ENCODE results near the gene TMEM201. TPM values are rescaled to one million over a fixed set of nuclear protein-coding genes. Genes with fewer than 3 reads are reported as not detected.

The TMEM201 gene
- total RNA-seq, 2 donors from 2014 or later, result 5.1 to 18.1 TPM

DNA sequence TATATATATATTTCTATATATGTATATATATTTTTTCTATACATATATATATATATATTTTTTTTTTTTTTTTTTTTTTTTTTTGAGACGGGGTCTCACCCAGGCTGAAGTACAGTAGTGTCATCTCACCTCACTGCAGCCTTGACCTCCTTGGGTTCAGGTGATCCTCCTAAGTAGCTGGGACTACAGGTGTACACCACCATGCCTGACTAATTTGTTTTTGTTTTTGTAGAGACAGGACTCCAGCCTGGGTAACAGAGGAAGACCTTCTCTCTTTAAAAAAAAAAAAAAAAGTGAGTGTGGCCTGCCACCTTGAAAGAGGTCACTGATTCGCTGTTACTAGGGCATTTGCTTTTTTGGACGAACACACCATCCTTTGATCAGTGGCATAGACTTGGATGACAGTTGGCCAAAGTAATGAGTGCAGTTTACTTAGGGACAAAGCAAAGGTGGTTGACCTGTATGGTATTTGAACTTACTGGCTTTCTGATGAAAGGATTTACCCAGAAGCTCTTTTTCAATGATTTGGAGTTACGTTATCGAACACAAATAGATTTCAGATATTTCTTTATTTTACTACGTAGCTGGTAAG lies 38.7 kb upstream of the TMEM201 start:
- H3K9ac ChIP-seq (ENCODE audit: low read depth in 2 of 2, low read length in 2 of 2), result no peak overlapping the region
- no peaks in the 10 kb centered on the region for H3K9me3 ChIP-seq
- DNase-seq, result no peak
- no peaks in the 10 kb centered on the region for H3K36me3 ChIP-seq
- intact Hi-C loops (cut with DNase I), result no loop called here
- no peak overlapping the region for H3K4me3 ChIP-seq
- H3K27ac ChIP-seq, result no peak overlapping the region
- H3K27me3 ChIP-seq, result no peaks in the 10 kb centered on the region
- TF ChIP-seq, protein P1, sequence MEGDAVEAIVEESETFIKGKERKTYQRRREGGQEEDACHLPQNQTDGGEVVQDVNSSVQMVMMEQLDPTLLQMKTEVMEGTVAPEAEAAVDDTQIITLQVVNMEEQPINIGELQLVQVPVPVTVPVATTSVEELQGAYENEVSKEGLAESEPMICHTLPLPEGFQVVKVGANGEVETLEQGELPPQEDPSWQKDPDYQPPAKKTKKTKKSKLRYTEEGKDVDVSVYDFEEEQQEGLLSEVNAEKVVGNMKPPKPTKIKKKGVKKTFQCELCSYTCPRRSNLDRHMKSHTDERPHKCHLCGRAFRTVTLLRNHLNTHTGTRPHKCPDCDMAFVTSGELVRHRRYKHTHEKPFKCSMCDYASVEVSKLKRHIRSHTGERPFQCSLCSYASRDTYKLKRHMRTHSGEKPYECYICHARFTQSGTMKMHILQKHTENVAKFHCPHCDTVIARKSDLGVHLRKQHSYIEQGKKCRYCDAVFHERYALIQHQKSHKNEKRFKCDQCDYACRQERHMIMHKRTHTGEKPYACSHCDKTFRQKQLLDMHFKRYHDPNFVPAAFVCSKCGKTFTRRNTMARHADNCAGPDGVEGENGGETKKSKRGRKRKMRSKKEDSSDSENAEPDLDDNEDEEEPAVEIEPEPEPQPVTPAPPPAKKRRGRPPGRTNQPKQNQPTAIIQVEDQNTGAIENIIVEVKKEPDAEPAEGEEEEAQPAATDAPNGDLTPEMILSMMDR (IDR thresholded peaks at IDR 0.05), result no peak
- no peaks in the 10 kb centered on the region for H3K4me1 ChIP-seq

DNA sequence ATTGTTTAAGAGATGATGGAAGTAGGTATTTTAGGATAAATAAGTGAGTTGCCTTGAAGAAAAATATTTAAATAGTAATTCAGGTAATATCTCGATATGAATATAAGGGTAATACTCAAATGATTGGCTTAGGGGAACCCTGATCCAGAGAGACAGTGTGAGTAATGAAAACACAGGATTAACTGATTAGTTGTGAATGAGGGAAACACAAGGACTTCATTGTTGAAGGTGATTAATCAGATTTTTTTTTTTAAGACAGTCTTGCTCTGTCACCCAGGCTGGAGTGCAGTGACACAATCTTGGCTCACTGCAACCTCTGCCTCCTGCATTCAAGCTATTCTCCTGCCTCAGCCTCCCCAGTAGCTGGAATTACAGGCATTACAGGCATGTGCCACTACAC lies 36.7 kb upstream of the TMEM201 start:
- TF ChIP-seq, protein P1 (IDR thresholded peaks at IDR 0.05), result no peak

DNA sequence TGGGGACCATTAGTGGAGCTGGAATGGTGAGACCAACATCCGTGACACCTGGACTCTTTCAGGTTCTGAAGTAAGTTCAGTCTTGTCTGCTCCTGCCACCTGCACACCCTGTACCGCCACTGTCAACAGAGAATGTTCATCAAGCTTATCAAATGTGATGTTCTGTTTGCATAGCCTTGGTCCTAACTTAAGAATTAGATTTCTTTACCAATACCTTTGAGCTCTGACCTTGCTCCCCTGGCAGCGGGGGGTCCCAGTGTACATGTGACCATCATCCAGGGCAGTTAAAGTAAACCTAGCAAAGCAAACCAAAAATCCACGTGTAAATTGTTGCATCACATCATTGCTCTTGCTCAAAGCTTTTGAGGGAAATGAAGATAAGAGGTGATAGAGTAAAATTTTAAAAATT lies 35.0 kb upstream of the TMEM201 start:
- Histone ChIP-seq H3K9me3 (no peaks in the 10 kb centered on the region), H3K4me1 (no peaks in the 10 kb centered on the region), H3K9ac (ENCODE audit: low read depth in 2 of 2, low read length in 2 of 2) (no peak overlapping the region), H3K27ac (no peak overlapping the region), H3K27me3 (no peaks in the 10 kb centered on the region), H3K4me3 (no peak overlapping the region), H3K36me3 (no peaks in the 10 kb centered on the region)
- intact Hi-C loops (cut with DNase I), result no loop called here
- TF ChIP-seq, protein P1 (IDR thresholded peaks at IDR 0.05), result no peak
- no peak for DNase-seq

More for the DNA sequence above, 36.7 kb upstream of the TMEM201 start:
- no peak overlapping the region for H3K4me3 ChIP-seq
- H3K9ac ChIP-seq (ENCODE audit: low read depth in 2 of 2, low read length in 2 of 2), result no peak overlapping the region
- intact Hi-C loops (cut with DNase I), result no loop called here
- H3K27ac ChIP-seq, result no peak overlapping the region
- H3K9me3 ChIP-seq, result no peaks in the 10 kb centered on the region
- no peaks in the 10 kb centered on the region for H3K36me3 ChIP-seq
- H3K4me1 ChIP-seq, result no peaks in the 10 kb centered on the region
- H3K27me3 ChIP-seq, result no peaks in the 10 kb centered on the region
- DNase-seq, result no peak

DNA sequence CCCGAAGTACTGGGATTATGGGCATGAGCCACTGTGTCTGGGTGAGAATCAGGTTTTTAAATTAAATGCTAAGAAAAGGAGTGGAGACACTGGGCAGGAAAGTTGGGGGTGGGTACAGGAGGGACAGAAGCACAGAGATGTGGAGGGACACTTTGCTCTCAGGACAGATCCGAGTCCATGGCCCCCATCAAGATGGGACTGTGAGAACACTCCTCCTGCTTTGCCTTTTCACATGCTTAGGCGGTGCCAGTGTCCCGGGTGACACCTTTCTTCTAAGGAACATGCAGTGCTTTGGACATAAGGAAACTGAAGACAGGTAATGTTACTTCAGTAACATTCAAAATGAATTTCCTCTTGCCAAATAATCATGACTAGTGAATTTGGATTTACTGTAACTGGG lies 32.8 kb upstream of the TMEM201 start:
- TF ChIP-seq, protein P1 (IDR thresholded peaks at IDR 0.05), result no peak
- no peaks in the 10 kb centered on the region for H3K27me3 ChIP-seq
- no peaks in the 10 kb centered on the region for H3K4me1 ChIP-seq
- H3K36me3 ChIP-seq, result no peaks in the 10 kb centered on the region
- intact Hi-C loops (cut with DNase I), result no loop called here
- H3K27ac ChIP-seq, result no peak overlapping the region
- DNase-seq, result no peak
- no peak overlapping the region for H3K4me3 ChIP-seq
- no peaks in the 10 kb centered on the region for H3K9me3 ChIP-seq
- no peak overlapping the region for H3K9ac ChIP-seq (ENCODE audit: low read depth in 2 of 2, low read length in 2 of 2)

DNA sequence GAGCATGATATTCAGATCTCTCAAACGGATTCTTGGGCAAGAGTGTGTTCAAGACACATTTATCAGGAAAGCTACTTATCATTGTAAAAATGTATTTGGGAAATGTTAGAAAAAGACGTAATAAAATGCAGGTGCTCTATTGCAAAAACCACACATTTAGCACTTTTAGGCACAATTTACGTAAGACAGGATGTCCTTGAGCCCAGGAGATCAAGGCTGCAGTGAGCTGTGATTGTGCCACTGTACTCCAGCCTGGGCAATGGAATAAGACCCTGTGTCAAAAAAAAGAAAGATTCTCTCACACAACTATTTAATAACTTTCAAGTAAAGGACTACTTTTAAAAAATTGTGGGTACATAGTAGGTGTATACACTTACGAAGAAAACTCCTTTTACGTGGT lies 31.1 kb upstream of the TMEM201 start:
- H3K27ac ChIP-seq, result no peak overlapping the region
- no peak overlapping the region for H3K4me3 ChIP-seq
- DNase-seq, result no peak
- no peaks in the 10 kb centered on the region for H3K27me3 ChIP-seq
- intact Hi-C loops (cut with DNase I), result no loop called here
- no peaks in the 10 kb centered on the region for H3K36me3 ChIP-seq
- H3K9ac ChIP-seq (ENCODE audit: low read depth in 2 of 2, low read length in 2 of 2), result no peak overlapping the region
- no peaks in the 10 kb centered on the region for H3K9me3 ChIP-seq
- TF ChIP-seq, protein P1 (IDR thresholded peaks at IDR 0.05), result no peak
- H3K4me1 ChIP-seq, result no peaks in the 10 kb centered on the region
